Uterus (tissue), 2 donors: ENCODE results near the gene PIP5KL1.

Source experiments
- CTCF ChIP-seq, 4 experiments: fragments of 200-600 bp in 2 of 4; fragments of 450-650 bp in 2 of 4; sonication (generic) in 2 of 4; IDR thresholded peaks; one replicate each; pipeline ENCODE4 v1.5.1; 2016 to 2019; ENCODE audit warnings: antibody characterized with exemption in 4 of 4, mild to moderate bottlenecking in 2 of 4, moderate library complexity in 1 of 4
- POLR2A ChIP-seq, 2 donors: fragments of 450-650 bp; IDR thresholded peaks; one replicate each; pipeline ENCODE4 v1.6.1; 2016; ENCODE audit warnings: antibody characterized with exemption in 2 of 2, mild to moderate bottlenecking in 1 of 2, moderate library complexity in 1 of 2

GRCh38 chr9:127931092-127931881, 710 bp upstream of the PIP5KL1 start:
- no peak for TF ChIP-seq CTCF (IDR thresholded peaks at IDR 0.05)
- no peak for TF ChIP-seq POLR2A (IDR thresholded peaks at IDR 0.05)
